IPS-NIHi11 (cell line): Measurements from ENCODE around the gene TEX26.

Experiments
- DNase-seq: peaks from one replicate; pipeline ENCODE4 v3.0.0; 2012; ENCODE audit warnings: mixed read lengths, low spot score

TEX26 gene

GRCh38 chr13:30976025-30976424, 43.6 kb downstream of the TEX26 start:
- DNase-seq = no peak

DNA sequence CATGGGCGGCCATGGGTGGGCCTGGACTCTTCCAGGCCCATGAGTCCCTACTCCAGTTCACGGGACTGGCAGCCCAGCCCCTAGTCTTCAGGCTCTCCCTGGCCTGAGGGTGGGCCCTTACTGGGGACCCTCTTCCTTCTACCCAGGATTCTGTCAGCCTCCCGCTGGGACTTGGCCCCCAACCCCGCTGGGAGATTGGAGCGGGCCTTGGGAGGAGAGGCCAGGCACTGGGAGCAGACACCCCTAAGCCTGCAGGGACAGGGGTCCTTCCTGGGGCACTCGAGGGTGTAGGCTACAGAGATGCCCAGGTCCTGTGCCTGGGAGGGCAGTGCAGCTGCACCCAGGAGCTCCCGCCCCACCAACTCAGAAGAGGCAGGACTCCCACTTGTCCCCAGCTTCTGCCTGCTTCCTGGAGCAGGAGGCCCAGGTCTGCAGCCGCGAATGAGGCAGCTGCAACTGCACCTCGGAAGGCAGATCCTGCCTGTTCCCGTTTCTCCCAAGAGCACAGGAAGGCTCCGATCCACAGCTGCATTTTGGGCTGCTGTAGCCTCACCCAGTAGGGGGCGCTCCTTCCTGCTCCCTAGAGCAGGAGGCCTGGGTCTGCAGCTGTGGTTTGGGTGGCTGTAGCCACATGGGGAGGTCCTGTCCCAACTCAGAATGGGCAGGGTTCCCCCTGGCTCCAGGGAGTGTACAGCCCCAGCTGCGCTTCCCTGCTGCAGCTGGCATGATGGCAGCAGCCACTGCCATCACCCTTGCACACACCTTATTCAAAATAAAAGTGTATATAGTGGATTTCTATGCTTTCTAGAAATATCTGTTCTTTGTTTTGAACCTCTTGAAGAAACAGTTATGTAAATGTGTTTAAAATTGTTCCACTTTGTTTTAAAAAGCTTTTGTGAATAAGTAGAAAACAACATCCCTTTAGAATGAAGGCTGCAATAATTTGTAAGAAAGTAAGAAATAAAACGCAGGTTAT, 46.8 kb downstream of the TEX26 start:
- peak; percentile 58 for DNase-seq

- no peak for DNase-seq
Observed at GRCh38 chr13:30982506-30982905, 50.0 kb downstream of the TEX26 start.

DNA sequence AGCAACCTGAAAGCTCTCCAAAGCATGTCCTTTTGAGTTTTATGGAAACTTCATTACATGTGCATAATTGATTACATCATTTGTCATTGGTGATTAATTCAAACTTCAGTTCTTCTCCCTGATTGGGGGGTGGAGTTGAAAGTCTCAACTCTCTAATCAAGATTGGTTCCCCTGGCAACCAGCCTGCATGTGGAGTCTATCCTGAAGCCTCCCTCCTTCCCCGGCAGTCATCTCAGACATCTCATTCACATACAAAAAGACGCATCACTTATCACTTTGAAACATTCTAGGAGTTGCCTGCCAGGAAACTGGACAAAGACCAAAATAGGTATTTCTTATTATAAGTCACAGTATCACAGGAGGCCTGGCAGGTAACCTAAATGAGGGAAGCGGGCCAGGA, 50.5 kb downstream of the TEX26 start:
- no peak for DNase-seq

DNA sequence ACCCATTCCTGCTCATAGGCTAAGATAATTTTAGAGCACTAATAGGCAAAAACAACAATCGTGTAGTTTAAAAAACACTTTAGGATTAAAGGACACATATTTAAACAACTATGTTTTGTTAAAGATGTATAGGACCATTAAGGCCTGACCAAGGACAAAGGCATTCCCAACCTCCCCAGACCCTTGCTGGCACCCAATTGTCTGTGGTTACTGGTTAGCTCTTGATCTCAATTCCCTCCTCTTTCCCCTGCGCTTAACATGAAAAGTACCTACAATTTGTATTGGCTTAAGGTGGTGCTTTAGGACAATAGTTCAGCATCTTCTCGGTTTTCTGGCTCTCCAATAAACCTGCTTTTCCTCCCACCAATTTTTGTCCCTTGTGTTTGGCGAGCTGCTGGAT, 51.0 kb downstream of the TEX26 start:
- no peak for DNase-seq

GRCh38 chr13:30984620-30985019, 52.2 kb downstream of the TEX26 start:
- no peak for DNase-seq

DNA sequence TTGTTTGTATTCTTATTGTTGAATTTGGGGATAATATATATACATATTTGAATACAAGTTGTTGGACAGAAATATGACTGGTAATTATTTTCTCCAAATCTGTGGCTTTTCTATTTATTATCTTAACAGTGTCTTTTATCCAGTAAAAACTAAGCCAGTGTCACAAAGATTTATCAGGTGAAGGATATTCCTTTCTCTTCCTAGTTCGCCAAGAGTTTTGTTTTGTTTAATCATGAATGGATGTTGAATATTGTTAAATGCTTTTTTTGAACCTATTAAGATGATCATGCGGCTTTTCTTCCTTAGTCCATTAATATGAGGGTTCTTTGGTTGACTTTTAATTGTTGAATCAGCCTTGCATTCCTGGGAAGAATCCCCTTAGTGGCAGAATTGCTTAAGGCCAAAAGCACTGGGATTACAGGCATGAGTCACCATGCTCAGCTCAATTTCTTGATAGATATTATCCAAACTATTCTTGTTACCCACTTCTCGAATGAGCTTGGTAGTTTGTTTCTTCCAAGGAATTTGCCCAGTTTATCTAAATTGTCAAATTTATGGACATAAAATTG, 53.3 kb downstream of the TEX26 start:
- DNase-seq = no peak

DNA sequence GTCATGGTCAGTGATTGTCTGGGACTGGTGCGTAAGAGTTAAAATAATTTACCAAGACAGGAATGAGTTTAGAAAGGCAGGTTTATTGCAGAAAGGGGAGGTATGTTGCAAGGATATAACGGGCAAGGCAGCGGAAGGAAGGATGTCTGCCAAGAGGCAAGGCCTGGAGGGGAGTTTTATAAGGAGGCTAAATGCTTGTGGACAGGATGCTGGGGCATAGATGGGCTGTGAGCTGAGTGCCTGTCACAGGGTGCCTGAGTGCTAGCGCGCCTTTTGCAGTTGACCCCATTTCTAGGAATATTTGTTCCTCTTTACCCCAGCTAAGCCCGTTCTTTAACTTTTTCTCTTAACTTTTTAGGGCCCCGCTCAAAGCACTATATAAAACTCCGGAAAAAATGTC, 58.7 kb downstream of the TEX26 start:
- no peak for DNase-seq

GRCh38 chr13:30991922-30992321, 59.5 kb downstream of the TEX26 start:
- no peak for DNase-seq

- no peak for DNase-seq
Observed at GRCh38 chr13:30995331-30995730, 62.9 kb downstream of the TEX26 start.

- no peak for DNase-seq
Observed at GRCh38 chr13:30997697-30998096, 65.2 kb downstream of the TEX26 start.

GRCh38 chr13:30998136-30999088, 66.0 kb downstream of the TEX26 start:
- DNase-seq = no peak

- DNase-seq = no peak
Observed at GRCh38 chr13:31000889-31001288, 68.4 kb downstream of the TEX26 start.

- DNase-seq = no peak
Observed at GRCh38 chr13:31001647-31002046, 69.2 kb downstream of the TEX26 start.

- no peak for DNase-seq
Observed at GRCh38 chr13:31005066-31005465, 72.6 kb downstream of the TEX26 start.

- DNase-seq = no peak
Observed at GRCh38 chr13:31007417-31007816, 75.0 kb downstream of the TEX26 start.

- no peak for DNase-seq
Observed at GRCh38 chr13:31008400-31009115, 76.1 kb downstream of the TEX26 start.

DNA sequence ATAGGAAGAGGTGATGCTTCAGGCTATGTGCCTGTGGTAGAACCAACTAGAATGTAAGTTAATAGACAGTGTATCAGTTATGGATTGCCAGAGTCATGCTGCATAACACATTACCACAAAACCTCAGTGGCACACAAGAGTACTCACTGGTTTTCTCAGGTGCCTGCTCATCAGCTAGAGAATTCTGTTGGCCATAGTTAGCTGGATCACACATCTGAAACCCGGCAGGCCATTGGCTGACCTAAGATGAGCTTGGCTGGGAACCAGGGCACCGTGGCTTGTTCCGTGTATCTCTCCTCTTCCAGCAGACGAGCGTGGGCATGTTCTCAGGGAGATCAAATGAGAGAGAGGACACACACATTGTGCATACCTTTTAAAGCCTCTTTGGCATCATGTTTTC, 76.7 kb downstream of the TEX26 start:
- DNase-seq = no peak

- DNase-seq = no peak
Observed at GRCh38 chr13:31010296-31010695, 77.8 kb downstream of the TEX26 start.

GRCh38 chr13:31011193-31011860, 78.9 kb downstream of the TEX26 start:
- DNase-seq = no peak
